GM10266 (cell line): ENCODE data around the gene ZNRF1.
"Not testable (repeated sequence)": the region's sequence is repeated elsewhere in the genome, so short reads cannot be mapped to it uniquely, and the experiment has no call there.

Experiments
- DNase-seq: peaks from one replicate; pipeline ENCODE4 v3.0.0; 2012; ENCODE audit errors: extremely low spot score
- TF ChIP-seq, protein P1 (sequence below): IDR thresholded peaks from 2 replicates; pipeline ENCODE4 v1.5.1; 2012; ENCODE audit warnings: mild to moderate bottlenecking, low read depth; ENCODE audit not compliant: control insufficient read depth, insufficient read depth; ENCODE audit errors: missing control alignments

Gene ZNRF1

DNA sequence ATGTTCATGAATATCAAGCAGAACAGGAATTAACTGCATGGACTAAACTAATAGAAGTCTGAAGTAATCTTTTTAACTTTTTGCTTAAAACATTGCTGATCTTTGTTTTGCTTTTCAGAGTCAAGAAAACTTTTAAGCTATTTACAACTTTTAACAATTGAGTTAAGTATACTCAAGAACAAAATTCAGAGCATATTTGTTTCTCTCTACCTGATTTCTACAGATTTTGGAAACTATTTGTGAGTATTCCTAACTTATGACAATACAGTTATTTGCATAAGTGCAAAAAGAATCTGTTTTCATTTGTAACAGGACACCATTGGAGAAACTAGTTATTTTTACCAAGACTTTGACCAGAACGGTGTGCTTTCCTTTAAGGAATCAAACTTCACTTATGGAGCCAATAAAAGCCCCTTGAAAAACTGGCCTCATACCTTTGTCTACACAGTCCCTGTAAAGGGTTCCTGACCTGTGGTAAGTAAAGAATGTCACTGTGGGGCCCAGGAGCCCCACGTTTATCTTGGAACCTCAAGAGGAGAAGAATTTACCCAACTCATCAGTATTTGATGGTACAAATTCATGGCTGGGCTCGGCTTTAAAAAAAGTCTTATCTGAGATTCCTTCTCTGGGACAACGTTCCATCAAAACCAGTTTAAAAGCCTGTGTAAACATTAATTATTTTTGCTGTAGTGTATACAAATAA lies 129.0 kb downstream of the ZNRF1 start:
- TF ChIP-seq, protein P1, sequence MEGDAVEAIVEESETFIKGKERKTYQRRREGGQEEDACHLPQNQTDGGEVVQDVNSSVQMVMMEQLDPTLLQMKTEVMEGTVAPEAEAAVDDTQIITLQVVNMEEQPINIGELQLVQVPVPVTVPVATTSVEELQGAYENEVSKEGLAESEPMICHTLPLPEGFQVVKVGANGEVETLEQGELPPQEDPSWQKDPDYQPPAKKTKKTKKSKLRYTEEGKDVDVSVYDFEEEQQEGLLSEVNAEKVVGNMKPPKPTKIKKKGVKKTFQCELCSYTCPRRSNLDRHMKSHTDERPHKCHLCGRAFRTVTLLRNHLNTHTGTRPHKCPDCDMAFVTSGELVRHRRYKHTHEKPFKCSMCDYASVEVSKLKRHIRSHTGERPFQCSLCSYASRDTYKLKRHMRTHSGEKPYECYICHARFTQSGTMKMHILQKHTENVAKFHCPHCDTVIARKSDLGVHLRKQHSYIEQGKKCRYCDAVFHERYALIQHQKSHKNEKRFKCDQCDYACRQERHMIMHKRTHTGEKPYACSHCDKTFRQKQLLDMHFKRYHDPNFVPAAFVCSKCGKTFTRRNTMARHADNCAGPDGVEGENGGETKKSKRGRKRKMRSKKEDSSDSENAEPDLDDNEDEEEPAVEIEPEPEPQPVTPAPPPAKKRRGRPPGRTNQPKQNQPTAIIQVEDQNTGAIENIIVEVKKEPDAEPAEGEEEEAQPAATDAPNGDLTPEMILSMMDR = no peak
- no peak for DNase-seq

DNA sequence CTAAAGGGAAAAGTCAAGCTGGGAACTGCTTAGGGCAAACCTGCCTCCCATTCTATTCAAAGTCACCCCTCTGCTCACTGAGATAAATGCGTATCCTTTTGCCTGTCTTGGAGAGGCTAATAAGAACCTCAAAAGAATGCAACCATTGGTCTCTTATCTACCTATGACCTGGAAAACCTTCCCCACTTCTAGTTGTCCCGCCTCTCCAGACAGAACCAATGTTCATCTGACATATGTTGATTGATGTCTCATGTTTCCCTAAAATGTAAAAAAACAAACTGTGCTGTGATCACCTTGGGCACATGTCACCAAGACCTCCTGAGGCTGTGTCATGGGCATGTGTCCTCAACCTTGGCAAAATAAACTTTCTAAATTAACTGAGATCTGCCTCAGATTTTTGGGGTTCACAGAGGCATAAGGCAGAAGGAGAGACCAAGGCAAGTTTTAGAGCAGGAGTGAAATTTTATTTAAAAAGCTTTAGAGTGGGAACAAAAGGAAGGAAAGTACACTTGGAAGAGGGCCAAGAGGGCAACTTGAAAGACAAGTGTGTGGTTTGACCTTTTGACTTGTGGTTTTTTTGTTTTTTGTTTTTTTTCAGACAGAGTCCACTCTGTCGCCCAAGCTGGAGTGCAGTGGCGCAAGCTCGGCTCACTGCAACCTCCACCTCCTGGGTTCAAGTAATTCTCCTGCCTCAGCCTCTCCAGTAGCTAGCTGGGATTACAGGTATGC lies 130.8 kb downstream of the ZNRF1 start:
- not testable (repeated sequence) for DNase-seq

DNA sequence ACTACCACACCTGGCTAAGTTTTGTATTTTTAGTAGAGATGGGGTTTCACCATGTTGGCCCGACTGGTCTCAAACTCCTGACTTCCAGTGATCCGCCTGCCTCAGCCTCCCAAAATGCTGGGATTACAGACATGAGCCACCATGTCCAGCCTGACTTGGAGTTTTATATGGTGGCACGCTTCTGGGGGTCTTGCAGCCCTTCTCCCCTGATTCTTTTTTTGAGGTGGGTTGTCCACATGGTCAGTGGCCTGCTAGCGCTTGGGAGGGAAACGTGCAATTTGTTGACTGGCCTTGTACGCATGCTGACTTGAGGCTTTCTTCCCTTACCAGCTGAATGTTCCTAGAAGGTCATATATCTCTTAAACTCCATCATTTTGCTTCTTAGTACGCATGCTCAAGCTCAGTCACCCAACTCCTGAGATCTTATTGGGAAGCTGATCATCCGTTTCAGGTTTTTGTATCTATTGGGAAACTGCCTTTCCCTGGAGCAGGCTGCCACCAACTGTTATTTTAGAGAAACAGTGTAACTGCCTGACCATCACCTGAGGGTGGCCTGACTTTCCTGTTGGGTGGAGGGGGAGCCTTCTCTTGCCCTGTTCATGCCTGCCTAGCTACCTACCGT lies 131.4 kb downstream of the ZNRF1 start:
- TF ChIP-seq, protein P1 = no peak
- no peak for DNase-seq

DNA sequence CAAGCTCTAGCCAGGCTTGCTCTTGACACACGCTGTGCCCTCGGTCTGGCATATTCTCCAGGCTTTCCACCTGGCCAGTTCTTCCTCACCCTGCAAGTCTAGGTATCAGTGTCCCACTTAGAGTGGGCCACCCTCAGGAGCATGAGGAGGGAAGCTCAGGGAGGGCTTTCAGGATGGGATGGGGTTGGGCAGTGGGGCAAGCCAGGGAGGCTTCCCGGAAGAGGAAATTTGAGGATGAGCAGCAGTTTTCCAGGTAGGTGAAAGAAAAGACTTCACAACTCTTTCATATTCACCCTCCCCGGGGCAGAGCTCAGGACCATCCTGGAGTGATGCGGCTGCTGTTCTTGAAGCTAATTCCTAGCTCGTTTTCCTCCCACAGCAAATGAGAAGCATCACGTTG lies 132.3 kb downstream of the ZNRF1 start:
- TF ChIP-seq, protein P1 = no peak
- DNase-seq = no peak

DNA sequence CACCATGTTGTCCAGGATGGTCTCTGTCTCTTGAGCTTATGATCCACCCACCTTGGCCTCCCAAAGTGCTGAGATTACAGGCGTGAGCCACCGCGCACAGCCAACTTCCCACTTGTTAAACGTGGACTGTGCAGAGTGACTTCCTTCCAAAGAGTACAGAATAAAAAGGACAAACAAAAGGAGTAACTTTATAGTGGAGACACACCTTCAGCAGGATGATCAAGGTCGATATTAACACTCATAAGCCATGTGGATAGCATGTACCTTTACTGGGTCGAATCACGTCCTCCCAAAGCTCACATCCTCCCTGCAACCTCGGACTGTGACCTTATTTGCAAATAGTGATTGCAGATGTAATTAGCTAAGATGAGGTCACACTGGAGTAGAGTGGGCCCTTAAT lies 139.4 kb downstream of the ZNRF1 start:
- no peak for DNase-seq
- TF ChIP-seq, protein P1 = no peak

DNA sequence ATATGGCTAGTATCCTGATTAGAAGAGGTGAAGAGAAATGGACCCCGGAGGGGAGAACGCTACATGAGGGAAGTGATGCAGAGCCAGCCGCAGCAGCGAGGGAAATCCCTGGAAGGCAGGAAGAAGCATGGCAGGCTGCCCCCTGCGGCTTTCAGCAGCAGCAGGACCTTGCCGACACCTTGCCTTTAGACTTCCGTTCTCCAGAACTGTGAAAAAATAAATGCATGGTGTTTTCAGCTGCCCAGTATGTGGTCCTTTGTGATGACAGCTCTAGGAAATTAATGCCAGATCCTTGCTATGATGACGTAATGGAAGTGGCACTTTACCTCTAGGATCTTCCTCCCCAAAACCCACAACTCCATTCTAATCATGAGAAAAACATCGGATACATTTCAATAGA lies 139.8 kb downstream of the ZNRF1 start:
- DNase-seq = no peak
- TF ChIP-seq, protein P1 = no peak

DNA sequence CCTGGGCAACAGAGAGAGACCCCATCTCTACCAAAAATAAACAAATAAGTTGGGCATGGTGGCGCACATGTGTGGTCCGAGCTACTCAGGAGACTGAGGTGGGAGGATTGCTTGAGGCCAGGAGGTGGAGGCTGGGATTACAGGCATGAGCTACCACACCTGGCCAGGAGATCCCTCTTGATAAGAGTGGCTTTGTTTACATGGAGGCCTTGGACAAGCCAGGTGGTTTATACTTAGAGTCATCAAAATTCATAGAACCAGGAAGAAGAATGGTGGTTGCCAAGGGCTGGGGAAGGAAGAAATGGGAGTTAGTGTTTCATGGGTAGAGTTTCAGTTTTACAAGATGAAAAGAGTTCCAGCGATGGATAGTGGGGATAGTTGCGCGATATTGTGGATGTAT lies 140.7 kb downstream of the ZNRF1 start:
- TF ChIP-seq, protein P1 = no peak

More for the DNA sequence above, 140.7 kb downstream of the ZNRF1 start:
- DNase-seq = no peak
